NB4 (cell line): Measurements from ENCODE around the gene VPS35.

ENCODE experiments used
- MYC ChIP-seq: IDR thresholded peaks from 2 replicates; pipeline ENCODE4 v1.6.1; 2011; ENCODE audit warnings: low read depth, low read length
- POLR2A ChIP-seq: IDR thresholded peaks from 2 replicates; pipeline ENCODE4 v1.6.1; 2011; ENCODE audit warnings: mild to moderate bottlenecking; ENCODE audit not compliant: insufficient read length; ENCODE audit errors: extremely low read depth
- TF ChIP-seq, protein P1 (sequence below): IDR thresholded peaks from one replicate; pipeline ENCODE4 v1.5.1; 2012; ENCODE audit warnings: low read depth, low read length
- TF ChIP-seq, protein P2 (sequence below): IDR thresholded peaks from 2 replicates; pipeline ENCODE4 v1.6.1; 2011; ENCODE audit warnings: low read depth, low read length

DNA sequence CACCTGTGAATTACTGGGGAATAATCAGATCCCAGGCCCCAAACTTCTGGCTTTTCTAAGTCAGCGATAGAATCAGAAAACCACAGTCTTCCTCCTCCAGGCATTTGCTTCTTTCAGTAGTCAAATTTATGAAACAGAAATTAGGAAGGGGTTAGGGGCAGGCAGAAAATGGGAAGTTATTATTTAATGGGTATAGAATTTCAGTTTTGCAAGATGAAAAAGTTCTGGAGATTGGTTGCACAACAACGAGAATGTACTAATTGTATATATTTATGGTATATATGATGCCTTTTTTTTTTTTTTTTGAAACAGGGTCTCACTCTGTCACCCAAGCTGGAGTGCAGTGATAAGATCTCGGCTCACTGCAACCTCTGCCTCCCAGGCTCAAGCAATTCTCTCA is 23.9 kb upstream of the VPS35 start:
- TF ChIP-seq POLR2A (no peak), MYC (no peak)
- TF ChIP-seq, protein P1, sequence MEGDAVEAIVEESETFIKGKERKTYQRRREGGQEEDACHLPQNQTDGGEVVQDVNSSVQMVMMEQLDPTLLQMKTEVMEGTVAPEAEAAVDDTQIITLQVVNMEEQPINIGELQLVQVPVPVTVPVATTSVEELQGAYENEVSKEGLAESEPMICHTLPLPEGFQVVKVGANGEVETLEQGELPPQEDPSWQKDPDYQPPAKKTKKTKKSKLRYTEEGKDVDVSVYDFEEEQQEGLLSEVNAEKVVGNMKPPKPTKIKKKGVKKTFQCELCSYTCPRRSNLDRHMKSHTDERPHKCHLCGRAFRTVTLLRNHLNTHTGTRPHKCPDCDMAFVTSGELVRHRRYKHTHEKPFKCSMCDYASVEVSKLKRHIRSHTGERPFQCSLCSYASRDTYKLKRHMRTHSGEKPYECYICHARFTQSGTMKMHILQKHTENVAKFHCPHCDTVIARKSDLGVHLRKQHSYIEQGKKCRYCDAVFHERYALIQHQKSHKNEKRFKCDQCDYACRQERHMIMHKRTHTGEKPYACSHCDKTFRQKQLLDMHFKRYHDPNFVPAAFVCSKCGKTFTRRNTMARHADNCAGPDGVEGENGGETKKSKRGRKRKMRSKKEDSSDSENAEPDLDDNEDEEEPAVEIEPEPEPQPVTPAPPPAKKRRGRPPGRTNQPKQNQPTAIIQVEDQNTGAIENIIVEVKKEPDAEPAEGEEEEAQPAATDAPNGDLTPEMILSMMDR = no peak
- TF ChIP-seq, protein P2, sequence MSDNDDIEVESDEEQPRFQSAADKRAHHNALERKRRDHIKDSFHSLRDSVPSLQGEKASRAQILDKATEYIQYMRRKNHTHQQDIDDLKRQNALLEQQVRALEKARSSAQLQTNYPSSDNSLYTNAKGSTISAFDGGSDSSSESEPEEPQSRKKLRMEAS = no peak
